ENCODE data around the gene IL34. TPM values are rescaled to one million over a fixed set of nuclear protein-coding genes. Genes with fewer than 3 reads are reported as not detected.

Gene IL34
- total and polyA plus RNA-seq, 2 of the 13 experiments (the other 11 are each of a cell fraction or from before 2014, with no cell fraction given): 1.2 to 1.3 TPM

- Histone ChIP-seq H3K4me1 (ENCODE audit: insufficient read depth, low read length) (peaks cover under 1% of the 10 kb centered on the region), H3K4me2 (ENCODE audit: low read depth, low read length) (no peak overlapping the region), H3K27me3 (ENCODE audit: control insufficient read depth in 1 of 2, insufficient read depth in 2 of 2, low read length in 2 of 2) (peaks cover 0 to 2% of the 10 kb centered on the region in 2 experiments; a peak in 3 of 5 replicates), H3K9ac (ENCODE audit: insufficient read depth, low read depth, low read length) (no peak overlapping the region), H3K4me3 (replicated peaks in 1 of 3; ENCODE audit: insufficient read depth in 1 of 3, low read depth in 2 of 3, low read length in 3 of 3) (no peak overlapping the region), H3K27ac (ENCODE audit: extremely low read length, insufficient read depth, low read length) (no peak overlapping the region), H3K36me3 (replicated peaks in 1 of 2; ENCODE audit: control insufficient read depth in 1 of 2, insufficient read depth in 2 of 2, low read length in 2 of 2) (no peaks in the 10 kb centered on the region), H3K9me3 (ENCODE audit: low read length) (no peaks in the 10 kb centered on the region), H3K79me2 (ENCODE audit: insufficient read depth, low read length) (no peaks in the 10 kb centered on the region), H2AFZ (ENCODE audit: low read length) (no peak overlapping the region), H4K20me1 (ENCODE audit: insufficient read depth, low read length) (no peaks in the 10 kb centered on the region)
- no peak for FAIRE-seq
- DNase-seq (ENCODE audit: low spot score): no peak
- intact Hi-C loops (cut with micrococcal nuclease; ENCODE audit: unreplicated experiment): no loop called here
- TF ChIP-seq ZNF121 (CRISPR knock-in tag; IDR thresholded peaks at IDR 0.05): peak; percentile 37; the same call in 1 of the 2 replicates
- no peak for TF ChIP-seq GABPA (IDR thresholded peaks at IDR 0.05; ENCODE audit: low read depth, low read length)
- TF ChIP-seq GABPA (CRISPR knock-in tag; IDR thresholded peaks at IDR 0.05; ENCODE audit: low read depth): no peak
- no peak for ATAC-seq
- CTCF ChIA-PET (ENCODE audit: low intra/inter-chr PET ratio, low total read pairs): no interaction called here
- BruUV-seq (replicated peaks): no TSS peak
- POLR2A ChIA-PET: no interaction called here
- in situ Hi-C loops (cut with HindIII; ENCODE audit: extremely low pct_ligation_motif_present, low pct_unique_long_range_greater_than_20kb): no loop called here
- 41% methylated on average over 4 of the region's 4 CpGs for WGBS (ENCODE audit: low lambda C conversion rate)
Observed at GRCh38 chr16:70597135-70597835, 49.1 kb upstream of the IL34 start.

GRCh38 chr16:70598937-70599503 is 47.3 kb upstream of the IL34 start:
- no peak overlapping the region for H3K27ac ChIP-seq (ENCODE audit: extremely low read length, insufficient read depth, low read length)
- H2AFZ ChIP-seq (ENCODE audit: low read length): no peak overlapping the region
- no TSS peak for BruUV-seq (replicated peaks)
- CTCF ChIA-PET (ENCODE audit: low intra/inter-chr PET ratio, low total read pairs): no interaction called here
- no peaks in the 10 kb centered on the region for H3K36me3 ChIP-seq (replicated peaks in 1 of 2; ENCODE audit: control insufficient read depth in 1 of 2, insufficient read depth in 2 of 2, low read length in 2 of 2)
- H3K27me3 ChIP-seq (ENCODE audit: control insufficient read depth in 1 of 2, insufficient read depth in 2 of 2, low read length in 2 of 2): peaks cover 0 to 3% of the 10 kb centered on the region in 2 experiments; a peak in 3 of 5 replicates
- 41% methylated on average over 6 of the region's 6 CpGs for WGBS (ENCODE audit: low lambda C conversion rate)
- H3K4me2 ChIP-seq (ENCODE audit: low read depth, low read length): no peak overlapping the region
- no peaks in the 10 kb centered on the region for H4K20me1 ChIP-seq (ENCODE audit: insufficient read depth, low read length)
- no peak for ATAC-seq
- no peaks in the 10 kb centered on the region for H3K4me1 ChIP-seq (ENCODE audit: insufficient read depth, low read length)
- FAIRE-seq: no peak
- no peaks in the 10 kb centered on the region for H3K79me2 ChIP-seq (ENCODE audit: insufficient read depth, low read length)
- POLR2A ChIA-PET: no interaction called here
- no peak overlapping the region for H3K4me3 ChIP-seq (replicated peaks in 1 of 3; ENCODE audit: insufficient read depth in 1 of 3, low read depth in 2 of 3, low read length in 3 of 3)
- no peaks in the 10 kb centered on the region for H3K9me3 ChIP-seq (ENCODE audit: low read length)
- intact Hi-C loops (cut with micrococcal nuclease; ENCODE audit: unreplicated experiment): no loop called here
- DNase-seq (ENCODE audit: low spot score): no peak
- in situ Hi-C loops (cut with HindIII; ENCODE audit: extremely low pct_ligation_motif_present, low pct_unique_long_range_greater_than_20kb): no loop called here
- no peak overlapping the region for H3K9ac ChIP-seq (ENCODE audit: insufficient read depth, low read depth, low read length)
- TF ChIP-seq E2F1 (CRISPR knock-in tag; IDR thresholded peaks at IDR 0.05) (no peak), ZNF530 (CRISPR knock-in tag; IDR thresholded peaks at IDR 0.05; ENCODE audit: low read depth) (no peak), JUND (CRISPR knock-in tag; IDR thresholded peaks at IDR 0.05) (no peak), ZNF251 (CRISPR knock-in tag; IDR thresholded peaks at IDR 0.05) (no peak), ZBTB42 (CRISPR knock-in tag; IDR thresholded peaks at IDR 0.05) (no peak), SIN3A (IDR thresholded peaks at IDR 0.05; ENCODE audit: borderline replicate concordance, low read depth, low read length) (no peak)
- TF ChIP-seq, protein P1, sequence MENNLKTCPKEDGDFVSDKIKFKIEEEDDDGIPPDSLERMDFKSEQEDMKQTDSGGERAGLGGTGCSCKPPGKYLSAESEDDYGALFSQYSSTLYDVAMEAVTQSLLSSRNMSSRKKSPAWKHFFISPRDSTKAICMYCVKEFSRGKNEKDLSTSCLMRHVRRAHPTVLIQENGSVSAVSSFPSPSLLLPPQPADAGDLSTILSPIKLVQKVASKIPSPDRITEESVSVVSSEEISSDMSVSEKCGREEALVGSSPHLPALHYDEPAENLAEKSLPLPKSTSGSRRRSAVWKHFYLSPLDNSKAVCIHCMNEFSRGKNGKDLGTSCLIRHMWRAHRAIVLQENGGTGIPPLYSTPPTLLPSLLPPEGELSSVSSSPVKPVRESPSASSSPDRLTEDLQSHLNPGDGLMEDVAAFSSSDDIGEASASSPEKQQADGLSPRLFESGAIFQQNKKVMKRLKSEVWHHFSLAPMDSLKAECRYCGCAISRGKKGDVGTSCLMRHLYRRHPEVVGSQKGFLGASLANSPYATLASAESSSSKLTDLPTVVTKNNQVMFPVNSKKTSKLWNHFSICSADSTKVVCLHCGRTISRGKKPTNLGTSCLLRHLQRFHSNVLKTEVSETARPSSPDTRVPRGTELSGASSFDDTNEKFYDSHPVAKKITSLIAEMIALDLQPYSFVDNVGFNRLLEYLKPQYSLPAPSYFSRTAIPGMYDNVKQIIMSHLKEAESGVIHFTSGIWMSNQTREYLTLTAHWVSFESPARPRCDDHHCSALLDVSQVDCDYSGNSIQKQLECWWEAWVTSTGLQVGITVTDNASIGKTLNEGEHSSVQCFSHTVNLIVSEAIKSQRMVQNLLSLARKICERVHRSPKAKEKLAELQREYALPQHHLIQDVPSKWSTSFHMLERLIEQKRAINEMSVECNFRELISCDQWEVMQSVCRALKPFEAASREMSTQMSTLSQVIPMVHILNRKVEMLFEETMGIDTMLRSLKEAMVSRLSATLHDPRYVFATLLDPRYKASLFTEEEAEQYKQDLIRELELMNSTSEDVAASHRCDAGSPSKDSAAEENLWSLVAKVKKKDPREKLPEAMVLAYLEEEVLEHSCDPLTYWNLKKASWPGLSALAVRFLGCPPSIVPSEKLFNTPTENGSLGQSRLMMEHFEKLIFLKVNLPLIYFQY (CRISPR knock-in tag; IDR thresholded peaks at IDR 0.05; ENCODE audit: borderline replicate concordance): no peak
- TF ChIP-seq, protein P2, sequence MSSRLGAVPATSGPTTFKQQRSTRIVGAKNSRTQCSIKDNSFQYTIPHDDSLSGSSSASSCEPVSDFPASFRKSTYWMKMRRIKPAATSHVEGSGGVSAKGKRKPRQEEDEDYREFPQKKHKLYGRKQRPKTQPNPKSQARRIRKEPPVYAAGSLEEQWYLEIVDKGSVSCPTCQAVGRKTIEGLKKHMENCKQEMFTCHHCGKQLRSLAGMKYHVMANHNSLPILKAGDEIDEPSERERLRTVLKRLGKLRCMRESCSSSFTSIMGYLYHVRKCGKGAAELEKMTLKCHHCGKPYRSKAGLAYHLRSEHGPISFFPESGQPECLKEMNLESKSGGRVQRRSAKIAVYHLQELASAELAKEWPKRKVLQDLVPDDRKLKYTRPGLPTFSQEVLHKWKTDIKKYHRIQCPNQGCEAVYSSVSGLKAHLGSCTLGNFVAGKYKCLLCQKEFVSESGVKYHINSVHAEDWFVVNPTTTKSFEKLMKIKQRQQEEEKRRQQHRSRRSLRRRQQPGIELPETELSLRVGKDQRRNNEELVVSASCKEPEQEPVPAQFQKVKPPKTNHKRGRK (CRISPR knock-in tag; IDR thresholded peaks at IDR 0.05): no peak
